Sigmoid colon (tissue), 4 donors: ENCODE measurements around the gene DNA2.

Source experiments
- POLR2A ChIP-seq, 2 donors: fragments of 450-650 bp; IDR thresholded peaks; one replicate each; pipeline ENCODE4 v1.6.1; 2016; ENCODE audit warnings: antibody characterized with exemption in 2 of 2, mild to moderate bottlenecking in 2 of 2, moderate library complexity in 2 of 2
- POLR2AphosphoS5 ChIP-seq, 4 donors: sonication (generic); formaldehyde crosslinking; IDR thresholded peaks; one replicate each; pipeline ENCODE4 v1.6.1; 2017; ENCODE audit warnings: antibody characterized with exemption in 4 of 4
- TF ChIP-seq, protein P1 (sequence below), 4 experiments: fragments of 450-650 bp in 3 of 4; fragments of 200-600 bp in 1 of 4; IDR thresholded peaks; one replicate each; pipeline ENCODE4 v1.5.1; 2016 to 2019; ENCODE audit warnings: antibody characterized with exemption in 4 of 4, mild to moderate bottlenecking in 3 of 4, moderate library complexity in 2 of 4

DNA sequence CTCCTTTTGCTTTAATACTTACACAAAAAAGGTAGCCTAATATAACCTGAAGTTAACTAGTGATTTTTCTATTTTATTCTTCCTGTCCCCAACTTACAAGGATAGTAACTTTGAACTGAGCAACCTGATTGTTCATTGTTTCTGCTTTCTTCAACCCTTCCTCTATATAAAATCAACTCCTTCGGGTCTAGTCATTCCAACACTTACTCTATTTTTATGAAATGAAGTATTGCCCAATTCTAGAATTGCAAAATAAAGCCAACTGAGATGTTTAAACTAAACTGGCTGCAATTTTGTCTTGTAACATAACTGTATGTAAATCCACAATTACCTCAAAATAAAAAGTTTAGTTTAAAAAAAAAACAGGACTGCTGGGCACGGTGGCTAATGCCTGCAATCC is 20.3 kb upstream of the DNA2 start:
- TF ChIP-seq POLR2A (IDR thresholded peaks at IDR 0.05) (no peak), POLR2AphosphoS5 (IDR thresholded peaks at IDR 0.05) (no peak)
- TF ChIP-seq, protein P1, sequence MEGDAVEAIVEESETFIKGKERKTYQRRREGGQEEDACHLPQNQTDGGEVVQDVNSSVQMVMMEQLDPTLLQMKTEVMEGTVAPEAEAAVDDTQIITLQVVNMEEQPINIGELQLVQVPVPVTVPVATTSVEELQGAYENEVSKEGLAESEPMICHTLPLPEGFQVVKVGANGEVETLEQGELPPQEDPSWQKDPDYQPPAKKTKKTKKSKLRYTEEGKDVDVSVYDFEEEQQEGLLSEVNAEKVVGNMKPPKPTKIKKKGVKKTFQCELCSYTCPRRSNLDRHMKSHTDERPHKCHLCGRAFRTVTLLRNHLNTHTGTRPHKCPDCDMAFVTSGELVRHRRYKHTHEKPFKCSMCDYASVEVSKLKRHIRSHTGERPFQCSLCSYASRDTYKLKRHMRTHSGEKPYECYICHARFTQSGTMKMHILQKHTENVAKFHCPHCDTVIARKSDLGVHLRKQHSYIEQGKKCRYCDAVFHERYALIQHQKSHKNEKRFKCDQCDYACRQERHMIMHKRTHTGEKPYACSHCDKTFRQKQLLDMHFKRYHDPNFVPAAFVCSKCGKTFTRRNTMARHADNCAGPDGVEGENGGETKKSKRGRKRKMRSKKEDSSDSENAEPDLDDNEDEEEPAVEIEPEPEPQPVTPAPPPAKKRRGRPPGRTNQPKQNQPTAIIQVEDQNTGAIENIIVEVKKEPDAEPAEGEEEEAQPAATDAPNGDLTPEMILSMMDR (IDR thresholded peaks at IDR 0.05) = no peak
